Measurements from ENCODE around the gene CT45A1. TPM values are rescaled to one million over a fixed set of nuclear protein-coding genes. Genes with fewer than 3 reads are reported as not detected.
"Not testable (repeated sequence)": the region's sequence is repeated elsewhere in the genome, so short reads cannot be mapped to it uniquely, and the experiment has no call there.

CT45A1 gene, protein sequence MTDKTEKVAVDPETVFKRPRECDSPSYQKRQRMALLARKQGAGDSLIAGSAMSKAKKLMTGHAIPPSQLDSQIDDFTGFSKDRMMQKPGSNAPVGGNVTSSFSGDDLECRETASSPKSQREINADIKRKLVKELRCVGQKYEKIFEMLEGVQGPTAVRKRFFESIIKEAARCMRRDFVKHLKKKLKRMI
- not detected for total RNA-seq

DNA sequence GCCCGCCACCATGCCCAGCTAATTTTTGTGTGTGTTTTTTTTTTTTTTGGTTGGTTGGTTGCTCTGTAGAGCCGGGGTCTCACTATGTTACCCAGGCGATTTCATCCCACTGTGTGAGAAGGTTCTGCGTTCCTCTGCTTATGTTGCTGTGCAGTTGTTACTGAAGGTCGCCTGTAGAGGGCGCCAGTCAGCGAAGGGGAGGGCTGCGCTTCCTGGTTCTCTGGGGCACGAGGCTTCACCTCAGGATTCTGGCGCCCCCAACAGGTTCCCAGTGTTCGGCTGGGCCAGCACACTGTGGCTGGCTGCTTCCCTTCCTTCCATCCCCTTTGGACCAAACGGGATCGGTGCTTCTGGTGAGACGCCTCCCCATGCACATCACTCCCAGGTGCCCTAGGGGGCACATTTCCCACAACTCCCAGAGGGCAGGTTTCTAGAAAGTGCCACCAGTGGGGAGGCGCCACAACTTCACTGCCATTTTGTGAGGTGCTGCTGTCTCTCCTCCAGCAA is at the start of gene CT45A1:
TSS of gene CT45A1 (plus strand) at position 457 of the 507 bp plus-strand sequence. CDS start 5,302 bp downstream, outside the sequence.
- intact Hi-C loops (cut with DNase I; ENCODE audit: low total_unique reads); H3K4me3 ChIP-seq (ENCODE audit: low read depth, poor library complexity, severe bottlenecking); DNase-seq (ENCODE audit: low spot score in 2 of 2): not testable (repeated sequence)
- WGBS, 2 donors: 79 to 94% methylated on average over 5 of the region's 15 CpGs

DNA sequence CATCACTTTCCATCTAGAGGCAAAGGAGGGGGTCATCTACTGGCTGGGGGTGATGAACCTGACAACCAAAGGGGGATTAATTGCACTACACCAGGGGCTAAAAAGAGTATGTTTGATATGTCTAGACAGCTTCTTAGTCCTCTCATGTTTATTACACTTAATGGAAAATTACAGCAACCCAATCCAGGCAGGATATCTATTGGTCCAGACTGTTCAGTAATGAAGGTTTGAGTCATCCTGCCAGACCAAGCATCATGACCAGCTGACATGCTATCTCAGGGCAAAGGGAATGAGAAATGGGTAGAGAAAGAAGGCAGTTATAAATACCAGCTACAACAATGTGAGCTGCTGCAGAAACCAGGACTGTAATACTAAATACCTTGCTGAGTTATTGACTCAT is 40.5 kb upstream of the CT45A1 start:
- H3K4me3 ChIP-seq (ENCODE audit: low read depth, poor library complexity, severe bottlenecking); intact Hi-C loops (cut with DNase I; ENCODE audit: low total_unique reads); DNase-seq (ENCODE audit: low spot score in 2 of 2): not testable (repeated sequence)

DNA sequence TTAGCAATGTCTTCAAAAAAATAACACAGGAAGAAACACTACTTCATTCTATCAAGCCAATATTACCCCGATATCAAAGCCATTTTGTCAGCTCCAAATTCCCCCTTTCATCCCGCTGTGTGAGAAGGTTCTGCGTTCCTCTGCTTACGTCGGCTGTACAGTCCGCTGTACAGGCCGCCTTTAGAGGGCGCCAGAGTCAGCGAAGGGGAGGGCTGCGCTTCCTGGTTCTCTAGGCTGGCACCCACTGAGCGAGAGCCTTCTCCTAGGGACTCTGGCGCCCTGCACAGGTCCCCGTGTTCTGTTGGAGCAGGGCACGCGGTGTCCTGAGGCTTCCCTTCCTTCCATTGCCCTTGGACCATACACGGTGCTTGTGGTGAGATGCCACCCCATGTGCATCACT is 25.3 kb upstream of the CT45A1 start:
- H3K4me3 ChIP-seq (ENCODE audit: low read depth, poor library complexity, severe bottlenecking): no peak overlapping the region
- intact Hi-C loops (cut with DNase I; ENCODE audit: low total_unique reads): no loop called here
- TF ChIP-seq POLR2A (IDR thresholded peaks at IDR 0.05): no peak
- TF ChIP-seq, protein P1, sequence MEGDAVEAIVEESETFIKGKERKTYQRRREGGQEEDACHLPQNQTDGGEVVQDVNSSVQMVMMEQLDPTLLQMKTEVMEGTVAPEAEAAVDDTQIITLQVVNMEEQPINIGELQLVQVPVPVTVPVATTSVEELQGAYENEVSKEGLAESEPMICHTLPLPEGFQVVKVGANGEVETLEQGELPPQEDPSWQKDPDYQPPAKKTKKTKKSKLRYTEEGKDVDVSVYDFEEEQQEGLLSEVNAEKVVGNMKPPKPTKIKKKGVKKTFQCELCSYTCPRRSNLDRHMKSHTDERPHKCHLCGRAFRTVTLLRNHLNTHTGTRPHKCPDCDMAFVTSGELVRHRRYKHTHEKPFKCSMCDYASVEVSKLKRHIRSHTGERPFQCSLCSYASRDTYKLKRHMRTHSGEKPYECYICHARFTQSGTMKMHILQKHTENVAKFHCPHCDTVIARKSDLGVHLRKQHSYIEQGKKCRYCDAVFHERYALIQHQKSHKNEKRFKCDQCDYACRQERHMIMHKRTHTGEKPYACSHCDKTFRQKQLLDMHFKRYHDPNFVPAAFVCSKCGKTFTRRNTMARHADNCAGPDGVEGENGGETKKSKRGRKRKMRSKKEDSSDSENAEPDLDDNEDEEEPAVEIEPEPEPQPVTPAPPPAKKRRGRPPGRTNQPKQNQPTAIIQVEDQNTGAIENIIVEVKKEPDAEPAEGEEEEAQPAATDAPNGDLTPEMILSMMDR (IDR thresholded peaks at IDR 0.05): no peak
- DNase-seq (ENCODE audit: low spot score in 2 of 2): no peak
- WGBS, 2 donors: 45 to 54% methylated on average over 16 of the region's 16 CpGs

DNA sequence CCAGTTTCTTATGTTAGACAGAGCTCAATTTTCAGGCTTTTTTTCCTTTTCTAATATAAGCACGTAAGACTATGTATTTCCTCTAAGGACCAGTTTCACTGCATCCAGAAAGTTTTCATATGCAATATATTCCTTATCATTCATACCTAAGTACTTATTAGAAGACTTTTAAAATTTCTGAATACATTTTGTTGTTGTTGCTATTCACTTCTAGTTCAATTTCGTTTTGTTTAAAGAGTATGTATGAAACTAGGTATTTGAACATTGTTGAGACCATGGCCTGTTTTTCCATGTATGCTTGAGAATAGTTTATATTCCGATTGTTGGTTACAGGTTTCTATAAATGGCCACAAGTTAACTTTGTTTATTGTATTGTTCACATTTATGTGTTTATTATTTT is 18.0 kb upstream of the CT45A1 start:
- intact Hi-C loops (cut with DNase I; ENCODE audit: low total_unique reads): no loop called here
- TF ChIP-seq, protein P1 (IDR thresholded peaks at IDR 0.05): no peak
- no peak for TF ChIP-seq POLR2A (IDR thresholded peaks at IDR 0.05)
- 69 to 82% methylated on average over 3 of the region's 3 CpGs for WGBS, 2 donors
- H3K4me3 ChIP-seq (ENCODE audit: low read depth, poor library complexity, severe bottlenecking): no peak overlapping the region
- DNase-seq (ENCODE audit: low spot score in 2 of 2): no peak

DNA sequence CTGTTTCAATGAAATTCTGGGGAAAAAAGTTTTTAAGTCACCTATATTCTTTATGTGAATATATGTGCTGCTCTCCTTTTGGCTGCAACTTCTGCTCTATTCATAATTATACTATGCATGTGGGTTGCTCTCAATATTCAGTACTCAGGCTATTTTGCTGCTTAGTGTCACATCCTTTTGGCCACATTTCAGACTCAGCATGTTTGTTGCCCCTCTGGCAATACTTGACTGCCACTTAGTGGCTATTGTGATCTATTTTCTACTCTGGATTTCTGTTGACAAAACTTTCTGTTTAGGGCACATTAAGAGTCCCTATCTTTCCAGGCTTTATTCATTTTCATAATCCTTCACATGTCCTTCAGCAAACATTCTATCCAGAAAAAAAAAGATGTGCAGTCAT is 15.8 kb upstream of the CT45A1 start:
- DNase-seq (ENCODE audit: low spot score in 2 of 2): no peak
- intact Hi-C loops (cut with DNase I; ENCODE audit: low total_unique reads): no loop called here

DNA sequence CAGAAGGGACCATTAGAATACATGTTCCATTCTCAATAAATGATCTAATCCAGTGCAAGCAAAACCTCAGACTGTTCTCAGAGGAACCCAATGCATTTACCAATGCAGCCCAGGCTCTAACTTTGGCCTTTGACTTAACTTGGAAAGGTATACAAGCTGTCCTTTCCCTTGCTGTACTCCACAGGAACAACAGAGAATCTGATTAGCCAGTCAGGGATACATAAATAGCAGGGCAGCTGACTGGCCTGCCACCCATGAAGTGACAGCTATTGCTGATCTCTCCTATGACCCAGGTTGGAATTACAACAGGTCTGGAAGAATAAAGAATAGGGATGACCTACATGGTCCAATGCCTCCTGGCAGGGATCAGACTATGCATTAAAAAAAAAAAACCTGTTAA is 14.5 kb upstream of the CT45A1 start:
- no peak overlapping the region for H3K4me3 ChIP-seq (ENCODE audit: low read depth, poor library complexity, severe bottlenecking)
- DNase-seq (ENCODE audit: low spot score in 2 of 2): no peak
- TF ChIP-seq, protein P1 (IDR thresholded peaks at IDR 0.05): no peak
- TF ChIP-seq POLR2A (IDR thresholded peaks at IDR 0.05): no peak
- intact Hi-C loops (cut with DNase I; ENCODE audit: low total_unique reads): no loop called here

More for the DNA sequence above, 15.8 kb upstream of the CT45A1 start:
- no peak overlapping the region for H3K4me3 ChIP-seq (ENCODE audit: low read depth, poor library complexity, severe bottlenecking)
- TF ChIP-seq, protein P1 (IDR thresholded peaks at IDR 0.05): no peak
- TF ChIP-seq POLR2A (IDR thresholded peaks at IDR 0.05): no peak

DNA sequence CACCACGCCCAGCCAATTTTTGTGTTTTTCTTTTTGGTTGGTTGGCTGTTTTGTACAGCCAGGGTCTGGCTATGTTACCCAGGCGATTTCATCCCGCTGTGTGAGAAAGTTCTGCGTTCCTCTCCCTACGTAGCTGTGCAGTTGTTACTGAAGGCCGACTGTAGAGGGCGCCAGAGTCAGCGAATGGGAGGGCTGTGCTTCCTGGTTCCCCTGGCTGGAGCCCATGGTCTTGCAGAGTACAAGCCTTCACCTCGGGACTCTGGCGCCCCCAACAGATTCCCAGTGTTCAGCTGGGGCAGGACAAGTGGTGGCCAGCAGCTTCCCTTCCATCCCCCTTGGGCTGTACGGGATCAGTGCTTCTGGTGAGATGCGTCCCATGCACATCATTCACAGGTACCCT is 5.6 kb upstream of the CT45A1 start:
- H3K4me3 ChIP-seq (ENCODE audit: low read depth, poor library complexity, severe bottlenecking): no peak overlapping the region
- DNase-seq (ENCODE audit: low spot score in 2 of 2): no peak

More for the DNA sequence above, 5.6 kb upstream of the CT45A1 start:
- TF ChIP-seq POLR2A (IDR thresholded peaks at IDR 0.05): no peak
- TF ChIP-seq, protein P1 (IDR thresholded peaks at IDR 0.05): no peak
- intact Hi-C loops (cut with DNase I; ENCODE audit: low total_unique reads): no loop called here
- WGBS, 2 donors: 62 to 75% methylated on average over 4 to 12 of the region's 12 CpGs

Measured in lower leg skin (tissue), 4 donors.